Epithelial cell of prostate (primary cell): Measurements from ENCODE around the gene AASDH.

Experiments used
- DNase-seq: peaks from one replicate; pipeline ENCODE4 v3.0.0-alpha.2; 2011; ENCODE audit warnings: low read depth, low spot score
- H3K27ac ChIP-seq: fragments of 450-650 bp; 2 replicates; pipeline ENCODE4 v1.5.1; 2017; ENCODE audit warnings: mild to moderate bottlenecking

AASDH gene

DNA sequence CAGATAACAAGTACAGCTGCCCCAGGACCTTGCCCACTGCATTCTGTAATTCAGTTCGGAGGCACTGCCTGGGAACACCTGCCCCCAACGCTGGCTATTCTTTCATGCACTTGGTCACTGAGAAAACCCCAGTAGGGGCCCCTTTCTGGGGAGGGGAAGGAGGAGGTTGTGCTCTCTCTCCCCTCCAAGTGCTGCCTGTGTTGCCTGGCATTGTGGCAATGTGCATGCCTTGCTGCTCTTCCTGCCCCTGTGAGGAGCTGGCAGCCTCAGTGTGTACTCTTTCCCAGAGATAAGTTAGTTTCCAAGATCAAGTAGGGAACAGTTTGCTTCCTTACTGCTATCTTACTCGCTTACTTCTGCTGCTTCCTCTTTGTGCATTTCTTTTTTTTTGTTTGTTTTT lies 90.8 kb downstream of the AASDH start:
- no peak overlapping the region for H3K27ac ChIP-seq
- DNase-seq: no peak

DNA sequence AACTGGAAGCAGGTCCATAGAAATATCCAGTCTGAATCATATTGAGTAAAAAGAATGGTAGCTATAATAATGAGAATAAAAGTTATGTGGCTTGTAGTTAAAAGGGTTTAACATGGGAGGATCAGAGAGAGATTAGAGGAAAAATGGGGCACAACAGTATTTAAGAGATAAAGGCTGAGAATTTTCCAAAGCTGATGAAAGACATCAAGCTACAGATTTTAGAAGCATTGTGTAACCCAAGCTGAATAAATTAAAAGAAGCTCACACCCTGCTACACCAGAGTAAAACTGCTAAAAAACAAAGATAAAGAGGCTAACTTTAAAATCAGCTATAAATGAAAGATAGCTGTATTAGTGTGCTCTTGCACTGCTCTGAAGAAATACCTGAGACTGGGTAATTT lies 94.2 kb downstream of the AASDH start:
- no peak overlapping the region for H3K27ac ChIP-seq
- no peak for DNase-seq

DNA sequence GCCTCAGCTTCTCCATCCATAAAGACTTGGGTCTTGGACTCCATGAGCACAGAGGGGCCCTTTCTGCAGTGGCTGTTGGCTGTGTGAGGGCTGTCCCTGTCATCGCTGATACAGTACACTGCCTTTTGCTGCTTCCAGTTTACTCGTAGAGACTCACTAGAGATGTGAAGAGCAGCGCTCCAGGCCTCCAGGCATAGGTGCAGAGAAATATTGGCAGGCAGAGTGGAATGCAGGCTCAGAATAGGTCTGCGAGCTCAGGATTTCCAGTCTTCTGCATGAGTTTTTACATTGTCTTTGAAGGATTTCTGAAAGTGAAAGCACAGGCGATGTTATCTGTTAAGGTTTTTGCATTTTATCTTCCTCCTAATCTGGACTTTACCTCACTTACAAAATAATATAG lies 97.4 kb downstream of the AASDH start:
- no peak overlapping the region for H3K27ac ChIP-seq
- no peak for DNase-seq

DNA sequence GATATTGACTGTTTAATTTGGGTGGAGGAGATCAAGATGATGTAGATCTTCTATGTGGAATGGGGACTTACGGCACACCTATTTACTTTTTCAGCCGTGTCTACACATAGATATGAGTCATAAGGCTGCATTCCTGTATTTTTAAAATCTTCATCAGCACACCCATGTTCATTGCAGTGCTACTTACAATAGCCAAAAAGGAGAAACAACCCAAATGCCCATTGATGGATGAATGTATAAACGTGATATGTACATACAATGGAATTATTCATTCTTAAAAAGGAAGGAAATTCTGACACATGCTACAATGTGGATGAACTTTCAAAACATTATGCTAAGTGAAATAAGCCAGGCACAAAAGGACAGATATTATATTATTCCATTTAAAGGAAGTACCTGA lies 98.6 kb downstream of the AASDH start:
- DNase-seq: no peak
- no peak overlapping the region for H3K27ac ChIP-seq
